Loucy (cell line): ENCODE data around the gene TAB2.

Experiments
- CTCF ChIP-seq: fragments of 200-600 bp; sonication (generic); conservative IDR thresholded peaks from 2 replicates; pipeline ENCODE4 v1.5.1; 2014; ENCODE audit warnings: mild to moderate bottlenecking, antibody characterized with exemption, low read length
- EZH2phosphoT487 ChIP-seq: fragments of 200-600 bp; IDR thresholded peaks from 2 replicates; pipeline ENCODE4 v1.6.1; 2018; ENCODE audit warnings: antibody characterized with exemption, mild to moderate bottlenecking, moderate library complexity, borderline replicate concordance

- TF ChIP-seq EZH2phosphoT487, result no peak
- TF ChIP-seq CTCF, result no peak
These were observed 43.0 kb downstream of the TAB2 start for GRCh38 chr6:149360536-149360935.
